GM21381 (cell line): Measurements from ENCODE around the gene TPSB2.
"Not testable (repeated sequence)": the region's sequence is repeated elsewhere in the genome, so short reads cannot be mapped to it uniquely, and the experiment has no call there.

ENCODE experiments used
- ATAC-seq: cut with Tn5 transposase; IDR thresholded peaks from one replicate; pipeline ENCODE4 v1.9.1; 2021; ENCODE audit warnings: mild to moderate bottlenecking, moderate library complexity; ENCODE audit not compliant: unreplicated experiment

The TPSB2 gene

DNA sequence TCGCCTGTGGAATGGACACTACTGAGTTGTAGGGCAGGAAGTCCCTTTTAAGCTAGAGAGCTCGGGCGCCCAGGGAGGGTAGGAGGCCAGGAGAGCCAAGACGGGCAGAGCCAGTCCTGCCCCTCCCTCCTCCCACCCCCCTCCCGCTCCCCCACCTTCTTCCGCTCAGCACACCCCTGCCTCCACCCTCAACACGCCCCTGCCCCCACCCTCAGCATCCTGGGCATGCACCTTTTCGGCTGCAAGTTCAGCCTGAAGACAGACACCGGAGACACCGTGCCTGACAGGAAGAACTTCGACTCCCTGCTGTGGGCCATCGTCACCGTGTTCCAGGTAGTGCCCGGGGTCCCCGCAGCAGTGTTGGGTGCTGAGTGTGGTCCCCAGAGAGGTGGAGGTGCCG, 23.2 kb downstream of the TPSB2 start:
- no peak for ATAC-seq

DNA sequence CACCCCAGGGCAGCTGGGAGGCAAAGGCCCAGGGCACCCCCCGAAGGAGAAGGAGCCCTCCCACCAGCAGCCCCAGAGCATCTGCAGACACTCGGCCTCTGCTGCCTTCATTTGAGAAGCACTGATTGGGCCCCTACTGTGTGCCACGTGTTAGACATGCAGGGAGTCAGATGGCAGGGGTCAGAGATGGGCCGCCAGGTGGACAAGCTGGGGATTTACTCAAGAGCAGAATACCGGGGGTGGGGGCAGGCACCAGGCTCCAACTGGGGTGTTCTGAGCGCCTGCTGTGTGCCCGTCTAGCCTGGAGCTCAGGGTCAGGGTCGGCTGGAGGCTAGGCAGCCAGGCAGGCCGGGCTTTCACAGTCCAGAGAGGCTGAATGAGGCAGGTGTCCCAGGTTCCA, 23.7 kb downstream of the TPSB2 start:
- no peak for ATAC-seq

DNA sequence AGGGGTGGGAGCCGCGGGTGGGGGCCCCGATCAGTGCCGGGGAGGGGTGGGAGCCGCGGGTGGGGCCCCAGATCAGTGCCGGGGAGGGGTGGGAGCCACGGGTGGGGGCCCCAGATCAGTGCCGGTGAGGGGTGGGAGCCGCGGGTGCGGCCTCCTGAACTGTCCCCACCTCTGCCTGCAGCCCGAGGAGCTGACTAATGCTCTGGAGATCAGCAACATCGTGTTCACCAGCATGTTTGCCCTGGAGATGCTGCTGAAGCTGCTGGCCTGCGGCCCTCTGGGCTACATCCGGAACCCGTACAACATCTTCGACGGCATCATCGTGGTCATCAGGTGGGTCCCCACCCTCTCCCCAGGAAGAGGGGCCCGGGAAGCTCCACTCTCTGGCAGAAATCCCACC, 25.1 kb downstream of the TPSB2 start:
- ATAC-seq = no peak

DNA sequence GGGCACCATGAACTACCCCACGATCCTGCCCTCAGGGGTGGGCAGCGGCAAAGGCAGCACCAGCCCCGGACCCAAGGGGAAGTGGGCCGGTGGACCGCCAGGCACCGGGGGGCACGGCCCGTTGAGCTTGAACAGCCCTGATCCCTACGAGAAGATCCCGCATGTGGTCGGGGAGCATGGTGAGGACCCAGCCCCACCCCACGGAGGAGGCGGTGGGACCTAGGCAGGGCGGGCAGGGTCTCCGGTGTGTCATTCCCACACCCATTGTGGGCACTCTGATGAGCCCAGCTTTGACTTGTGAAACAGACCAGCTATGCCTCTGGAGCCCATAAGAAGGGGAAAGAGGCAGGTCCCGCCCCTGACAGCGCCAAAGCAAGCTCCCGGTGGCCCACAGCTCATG, 27.7 kb downstream of the TPSB2 start:
- ATAC-seq = no peak

DNA sequence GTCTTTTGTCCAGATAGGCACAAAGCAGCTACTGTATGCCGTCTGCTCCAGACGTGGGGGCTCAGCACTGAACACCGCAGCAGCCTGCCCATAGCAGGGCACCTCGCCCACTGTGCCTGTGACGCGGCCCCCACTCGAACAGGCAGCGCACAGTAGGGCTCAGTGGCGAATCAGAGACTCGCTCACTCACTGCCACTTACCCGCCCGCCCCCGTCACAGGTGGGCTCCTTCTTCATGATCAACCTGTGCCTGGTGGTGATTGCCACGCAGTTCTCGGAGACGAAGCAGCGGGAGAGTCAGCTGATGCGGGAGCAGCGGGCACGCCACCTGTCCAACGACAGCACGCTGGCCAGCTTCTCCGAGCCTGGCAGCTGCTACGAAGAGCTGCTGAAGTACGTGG, 28.5 kb downstream of the TPSB2 start:
- ATAC-seq = no peak

DNA sequence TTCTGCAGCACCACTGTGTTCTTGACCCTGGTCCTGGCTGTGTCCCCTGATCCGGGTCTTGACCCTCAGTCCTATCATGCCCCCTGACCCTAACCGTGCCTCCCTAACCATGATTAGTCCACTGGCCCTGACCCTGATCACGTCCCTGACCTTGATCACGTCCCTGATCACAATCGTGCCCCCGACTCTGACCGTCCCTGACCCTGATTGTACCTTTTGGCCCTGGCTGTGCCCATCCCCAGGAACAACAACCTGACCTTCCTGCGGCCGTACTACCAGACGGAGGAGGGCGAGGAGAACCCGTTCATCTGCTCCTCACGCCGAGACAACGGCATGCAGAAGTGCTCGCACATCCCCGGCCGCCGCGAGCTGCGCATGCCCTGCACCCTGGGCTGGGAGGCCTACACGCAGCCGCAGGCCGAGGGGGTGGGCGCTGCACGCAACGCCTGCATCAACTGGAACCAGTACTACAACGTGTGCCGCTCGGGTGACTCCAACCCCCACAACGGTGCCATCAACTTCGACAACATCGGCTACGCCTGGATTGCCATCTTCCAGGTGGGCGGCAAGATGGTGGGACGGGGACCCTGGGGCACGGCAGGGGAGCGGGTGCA, 29.9 kb downstream of the TPSB2 start:
- ATAC-seq = no peak

DNA sequence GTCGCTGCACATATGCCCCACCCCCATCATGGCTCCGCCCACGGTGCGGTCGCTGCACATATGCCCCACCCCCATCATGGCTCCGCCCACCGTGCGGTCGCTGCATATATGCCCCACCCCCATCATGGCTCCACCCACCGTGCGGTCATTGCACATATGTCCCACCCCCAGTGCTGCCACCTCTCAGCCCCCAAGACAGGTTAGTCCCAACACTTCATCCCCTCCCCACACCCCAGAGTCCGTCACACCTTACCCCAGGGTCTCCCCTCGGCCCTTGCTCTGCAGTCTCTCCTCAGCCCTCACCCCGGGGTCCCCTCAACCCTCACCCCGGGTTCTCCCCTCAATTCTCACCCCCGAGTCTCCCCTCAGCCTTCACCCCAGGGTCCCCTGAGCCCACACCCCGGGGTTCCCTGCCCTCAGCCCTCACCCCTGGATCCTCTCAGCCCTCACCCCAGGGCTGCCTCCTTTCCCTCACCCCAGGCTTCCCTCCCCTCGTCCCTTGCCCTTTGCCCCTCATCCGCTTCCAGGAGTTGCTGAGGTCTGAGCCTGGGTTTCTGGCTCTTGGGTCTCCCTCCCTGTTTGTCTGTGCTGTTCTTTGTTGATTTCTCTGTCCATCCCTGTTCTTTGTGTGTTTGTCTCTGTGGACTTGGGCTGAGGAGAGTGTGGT, 30.5 kb downstream of the TPSB2 start:
- ATAC-seq = no peak

DNA sequence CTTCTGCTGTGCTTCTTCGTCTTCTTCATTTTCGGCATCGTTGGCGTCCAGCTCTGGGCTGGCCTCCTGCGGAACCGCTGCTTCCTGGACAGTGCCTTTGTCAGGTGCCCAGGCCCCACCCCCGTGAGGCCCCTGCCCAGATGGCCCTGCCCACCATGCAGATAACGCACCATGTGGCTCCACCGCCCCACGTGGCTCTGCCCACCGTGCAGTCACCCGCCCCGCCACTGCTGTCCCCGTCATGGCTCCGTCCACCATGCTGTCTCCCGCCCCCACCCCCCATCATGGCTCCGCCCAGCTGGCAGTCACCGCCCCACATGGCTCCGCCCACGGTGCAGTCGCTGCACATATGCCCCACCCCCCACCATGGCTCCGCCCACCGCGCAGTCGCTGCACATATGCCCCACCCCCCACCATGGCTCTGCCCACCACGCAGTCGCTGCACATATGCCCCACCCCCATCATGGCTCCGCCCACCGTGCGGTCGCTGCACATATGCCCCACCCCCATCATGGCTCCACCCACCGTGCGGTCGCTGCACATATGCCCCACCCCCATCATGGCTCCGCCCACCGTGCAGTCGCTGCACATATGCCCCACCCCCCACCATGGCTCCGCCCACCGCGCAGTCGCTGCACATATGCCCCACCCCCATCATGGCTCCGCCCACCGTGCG, 31.2 kb downstream of the TPSB2 start:
- not testable (repeated sequence) for ATAC-seq

DNA sequence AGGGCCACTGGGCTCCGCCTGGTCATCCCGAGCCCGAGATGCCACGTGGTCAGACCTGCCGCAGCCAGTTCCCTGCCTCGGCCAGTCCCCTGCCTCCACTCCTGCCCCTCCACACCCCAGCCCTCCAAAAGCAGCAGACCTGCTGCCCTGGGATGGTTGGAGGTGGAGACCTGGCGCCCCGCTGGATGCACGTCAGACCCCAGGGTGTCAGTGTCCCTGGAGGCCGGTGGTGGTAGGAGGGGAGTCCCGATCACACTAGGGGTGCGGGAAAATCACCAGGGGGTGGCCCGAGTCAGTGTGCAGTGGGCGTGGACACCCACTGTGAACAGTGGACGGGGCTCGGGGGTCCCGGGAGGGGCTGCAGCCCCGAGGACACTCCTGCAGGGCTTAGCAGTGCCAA, 31.8 kb downstream of the TPSB2 start:
- ATAC-seq = no peak

DNA sequence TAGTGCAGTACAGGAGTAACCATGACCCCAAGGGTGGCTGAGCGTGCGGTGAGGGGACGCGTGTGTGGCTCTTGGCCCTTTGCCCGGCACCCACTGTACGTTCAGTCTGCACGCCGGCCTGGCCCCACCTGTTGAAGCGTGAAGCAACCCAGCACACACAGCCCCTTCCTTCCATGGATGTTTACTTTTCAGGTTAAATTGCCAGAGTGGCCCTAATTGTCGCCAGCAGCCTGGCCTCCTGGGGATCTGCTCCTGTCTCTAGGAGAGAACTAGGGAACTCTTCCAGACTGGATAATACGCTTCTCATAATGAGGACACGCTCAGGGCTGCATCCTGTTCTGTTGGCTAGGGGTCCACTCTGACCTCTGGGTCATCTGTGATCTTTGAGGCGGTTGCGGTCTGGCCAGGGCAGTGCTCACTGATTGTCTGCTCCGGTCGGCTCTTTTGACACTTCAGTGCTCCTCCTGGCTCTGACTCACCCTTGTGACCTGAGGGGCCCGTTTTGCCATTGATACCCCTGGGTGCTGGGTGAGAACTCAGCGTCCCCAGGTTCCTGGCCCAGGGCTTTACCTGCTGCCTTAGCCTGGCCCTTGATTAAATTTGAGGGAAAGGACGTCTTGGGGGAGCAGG, 32.6 kb downstream of the TPSB2 start:
- ATAC-seq = no peak

DNA sequence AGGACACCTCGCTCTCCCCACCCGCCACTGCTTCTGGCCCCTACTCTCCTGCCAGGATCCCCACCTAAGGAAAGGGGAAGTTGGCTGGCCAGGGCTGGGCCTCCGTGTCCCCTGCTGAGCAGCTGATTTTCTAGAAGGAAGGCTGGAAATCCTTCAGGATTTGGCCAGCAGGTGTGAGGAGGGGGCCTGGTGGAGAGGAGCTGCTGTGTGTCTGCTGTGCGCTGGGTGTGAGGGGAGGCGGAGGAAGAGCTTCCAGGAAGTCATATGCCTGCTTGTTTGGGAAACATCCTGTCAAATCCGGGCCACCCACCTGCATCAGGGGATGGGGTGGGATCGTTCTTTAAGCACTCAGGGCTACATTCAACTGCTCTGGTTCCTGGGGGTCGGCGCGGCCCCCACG, 33.5 kb downstream of the TPSB2 start:
- ATAC-seq = no peak

DNA sequence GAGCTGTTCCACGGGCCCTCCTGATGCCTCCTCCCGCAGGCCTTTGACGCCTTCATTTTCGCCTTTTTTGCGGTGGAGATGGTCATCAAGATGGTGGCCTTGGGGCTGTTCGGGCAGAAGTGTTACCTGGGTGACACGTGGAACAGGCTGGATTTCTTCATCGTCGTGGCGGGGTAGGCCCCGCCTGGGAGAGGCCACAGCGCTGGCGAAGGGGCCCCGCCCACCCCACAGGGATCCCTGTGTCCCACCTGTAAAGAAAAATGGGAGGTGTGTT, 34.7 kb downstream of the TPSB2 start:
- no peak for ATAC-seq

DNA sequence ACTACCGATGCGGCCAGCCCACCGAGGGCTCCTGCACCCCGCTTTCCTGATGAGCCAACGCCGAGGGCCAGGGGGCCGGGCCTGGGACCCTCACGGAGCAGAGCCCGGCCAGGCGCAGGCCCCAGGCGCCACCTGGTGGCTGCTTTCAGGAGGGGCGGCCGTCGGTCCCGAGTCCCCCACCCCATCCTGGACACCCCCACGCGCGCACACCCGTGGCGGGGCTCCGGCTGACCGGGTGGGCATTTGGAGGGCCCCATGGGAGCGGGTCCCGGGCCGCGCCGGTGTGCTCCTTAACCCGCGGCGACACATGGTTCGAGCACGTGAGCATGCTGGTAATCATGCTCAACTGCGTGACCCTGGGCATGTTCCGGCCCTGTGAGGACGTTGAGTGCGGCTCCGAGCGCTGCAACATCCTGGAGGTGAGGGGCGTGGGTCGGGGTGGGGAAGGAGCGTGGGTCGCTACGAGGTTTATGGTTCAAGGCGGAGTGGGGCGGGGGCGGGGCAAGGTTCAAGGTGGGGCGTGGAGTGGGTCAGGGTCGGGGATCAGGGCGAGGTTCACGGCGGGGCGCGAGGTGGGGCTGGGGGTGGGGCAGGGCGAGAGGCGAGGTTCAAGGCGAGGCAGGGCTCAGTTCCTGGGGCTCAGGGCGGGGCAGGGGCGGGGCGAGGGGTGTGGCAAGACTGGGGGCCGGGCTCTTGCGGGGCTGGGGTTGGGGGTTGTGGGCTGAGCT, 35.2 kb downstream of the TPSB2 start:
- no peak for ATAC-seq

DNA sequence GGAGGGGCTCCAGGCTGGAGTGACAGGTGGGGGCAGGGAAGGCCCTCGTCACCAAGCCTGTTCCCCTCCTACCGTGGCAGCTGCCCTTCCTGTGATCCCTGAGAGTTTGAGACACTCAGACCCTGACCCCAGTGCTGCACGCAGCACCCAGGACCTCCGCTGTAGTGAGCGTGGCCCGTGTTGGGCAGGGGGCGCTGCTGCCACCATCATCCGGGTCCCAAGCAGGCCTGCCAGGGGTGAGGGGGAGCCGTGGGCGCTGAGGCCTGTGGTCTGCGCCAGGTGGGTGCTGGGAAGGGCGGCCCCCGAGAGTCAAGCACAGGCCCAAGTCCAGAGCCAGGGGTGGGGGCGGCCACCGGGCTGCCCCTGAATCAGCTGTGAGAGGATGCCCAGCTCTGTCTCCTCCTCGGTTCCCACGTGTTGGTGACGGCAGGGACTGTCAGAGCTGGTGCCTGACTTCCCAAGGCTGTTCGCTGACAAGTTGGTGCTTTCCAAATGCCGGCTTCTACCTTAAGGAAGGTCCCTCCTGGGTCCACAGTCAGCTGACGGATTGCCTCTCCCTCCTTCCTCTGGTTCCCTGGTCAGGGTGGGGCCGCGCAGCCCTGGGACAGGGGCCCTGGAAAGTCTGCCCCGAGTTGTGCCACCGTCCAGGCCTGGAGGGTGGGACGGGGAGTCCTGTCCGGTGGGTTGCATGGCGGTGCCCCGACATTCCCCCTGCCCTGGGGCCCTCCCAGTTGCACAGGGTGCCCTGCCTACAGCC, 36.0 kb downstream of the TPSB2 start:
- no peak for ATAC-seq

DNA sequence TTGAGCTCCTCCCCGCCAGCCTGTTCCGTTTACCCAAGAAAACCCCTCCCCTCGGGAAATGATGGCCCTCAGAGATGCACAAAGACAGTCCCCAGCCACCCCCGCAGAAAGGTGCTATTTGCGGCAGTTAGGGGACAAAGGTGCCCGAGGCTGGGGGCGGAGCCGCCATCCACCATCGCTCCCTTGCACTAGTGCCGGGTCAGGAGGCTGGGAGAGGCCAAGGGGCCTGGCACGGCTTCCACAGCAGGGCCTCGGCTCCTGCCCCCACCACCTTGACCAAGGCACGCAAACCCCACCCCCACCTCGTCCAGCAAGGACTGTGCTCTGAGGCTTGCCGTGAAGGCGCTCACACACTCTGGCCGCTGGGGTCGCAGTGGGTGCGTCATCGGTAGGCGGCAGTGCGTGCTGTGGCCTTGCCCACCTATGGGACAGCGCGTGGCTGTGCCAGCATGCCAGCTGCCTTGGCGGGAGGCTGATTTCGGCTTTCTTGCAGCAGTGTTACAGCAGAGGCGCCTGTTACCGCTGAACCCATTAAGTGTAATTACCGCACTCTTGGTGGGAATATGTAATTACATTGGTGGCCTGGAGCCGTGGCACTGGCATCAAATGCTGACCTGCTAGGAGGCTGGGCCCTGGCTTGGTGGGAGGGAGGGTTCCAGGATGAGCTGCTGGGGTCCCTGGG, 36.7 kb downstream of the TPSB2 start:
- no peak for ATAC-seq

DNA sequence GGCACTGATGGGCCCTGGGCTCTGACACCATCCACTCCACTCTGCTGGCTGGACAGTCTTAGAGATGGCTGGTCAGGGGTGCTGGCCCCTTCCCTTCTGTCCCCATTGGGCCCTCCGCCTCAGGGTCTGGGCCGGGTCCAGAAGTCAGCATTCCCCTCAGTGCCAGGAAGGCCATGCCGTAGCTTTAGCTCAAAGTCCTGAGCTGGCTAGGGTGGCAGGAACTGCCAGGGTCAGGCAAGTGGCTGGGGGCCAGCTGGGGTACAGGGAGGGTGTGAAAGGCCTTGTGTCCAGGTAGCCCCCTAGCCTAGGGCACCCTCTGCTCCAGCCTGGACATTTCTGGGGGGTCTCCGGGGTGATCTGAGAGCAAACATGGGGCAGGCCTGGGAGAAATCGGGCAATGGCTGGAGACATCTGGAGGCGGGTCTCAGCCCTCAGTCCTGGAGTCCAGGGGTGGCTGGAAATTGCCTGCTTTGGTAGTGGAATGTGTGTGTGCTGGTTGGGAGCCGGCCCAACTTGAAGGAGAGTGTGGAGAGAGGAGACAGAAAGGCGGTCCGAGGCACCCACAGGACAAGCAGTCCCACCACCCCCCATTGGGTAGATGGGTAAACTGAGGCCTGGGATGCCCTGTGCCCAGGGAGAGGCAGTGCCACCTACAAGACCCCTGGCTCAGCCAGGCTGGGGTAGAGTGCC, 37.5 kb downstream of the TPSB2 start:
- ATAC-seq = no peak

DNA sequence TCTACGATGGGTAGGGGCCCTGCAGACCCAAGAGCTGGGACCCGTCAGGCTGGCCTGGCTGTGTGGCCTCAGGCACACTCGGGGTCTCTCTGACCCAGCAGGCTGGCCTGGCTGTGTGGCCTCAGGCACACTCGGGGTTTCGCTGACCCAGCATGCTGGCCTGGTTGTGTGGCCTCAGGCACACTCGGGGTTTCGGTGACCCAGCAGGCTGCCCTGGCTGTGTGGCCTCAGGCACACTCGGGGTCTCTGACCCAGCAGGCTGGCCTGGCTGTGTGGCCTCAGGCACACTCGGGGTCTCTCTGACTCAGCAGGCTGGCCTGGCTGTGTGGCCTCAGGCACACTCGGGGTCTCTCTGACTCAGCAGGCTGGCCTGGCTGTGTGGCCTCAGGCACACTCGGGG, 39.2 kb downstream of the TPSB2 start:
- not testable (repeated sequence) for ATAC-seq

DNA sequence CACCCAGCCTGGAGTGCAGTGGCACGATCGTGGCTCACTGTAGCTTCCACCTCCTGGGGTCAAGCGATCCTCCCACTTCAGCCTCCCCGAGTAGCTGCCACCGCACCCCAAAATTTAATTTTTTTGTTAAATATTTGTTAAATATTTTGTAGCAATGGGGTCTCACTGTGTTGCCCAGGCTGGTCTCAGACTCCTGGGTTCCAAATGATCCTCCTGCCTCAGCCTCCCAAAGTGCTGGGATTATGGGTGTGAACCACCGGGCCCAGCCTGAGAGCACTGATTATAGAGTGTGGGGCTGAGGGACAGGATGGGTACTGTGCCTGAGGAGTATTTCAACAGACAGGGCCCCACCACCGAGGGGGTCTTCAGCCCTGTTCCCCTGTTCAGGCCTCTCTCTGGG, 40.5 kb downstream of the TPSB2 start:
- ATAC-seq = no peak

DNA sequence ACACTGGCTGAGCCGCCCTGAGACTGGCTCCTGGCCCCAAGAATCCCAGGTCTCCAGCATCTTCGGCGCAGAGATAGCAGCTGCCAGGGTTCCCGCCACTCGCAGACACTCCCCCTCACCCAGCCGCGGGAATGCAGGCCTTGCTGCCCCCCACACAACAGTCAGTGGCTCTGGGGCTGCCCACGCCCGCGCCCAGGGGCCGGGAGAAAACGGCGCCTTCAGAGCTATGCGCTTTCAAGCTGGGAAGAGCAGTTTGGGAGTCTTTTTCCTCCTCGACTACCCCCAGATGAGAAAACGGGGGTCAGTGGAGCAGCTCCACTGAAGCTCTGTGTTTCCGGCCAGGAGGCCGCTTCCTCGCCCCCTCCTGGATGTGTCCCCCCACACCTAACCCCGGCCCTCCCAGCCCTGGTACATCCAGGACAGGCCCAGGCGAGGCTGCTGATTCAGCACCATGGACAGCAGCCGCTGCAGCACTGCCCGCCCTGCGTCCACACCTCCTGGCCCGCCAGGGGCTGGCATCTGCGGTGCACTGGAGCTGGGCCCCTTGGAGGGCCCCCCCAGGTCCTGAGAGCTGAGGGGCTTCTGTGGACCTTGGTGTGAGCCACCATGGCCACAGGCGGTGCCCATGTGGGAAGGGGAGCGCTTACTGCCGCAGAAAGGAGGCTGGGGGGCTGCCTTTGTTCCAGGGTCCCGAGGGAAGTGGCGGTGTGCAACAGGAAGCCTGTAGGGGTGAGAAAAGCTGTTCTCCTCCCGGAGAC, 41.4 kb downstream of the TPSB2 start:
- ATAC-seq = no peak
